T-helper 17 cell (primary cell): ENCODE results near the gene MYO9B. TPM values are rescaled to one million over a fixed set of nuclear protein-coding genes. Genes with fewer than 3 reads are reported as not detected.
"Not testable (repeated sequence)": the region's sequence is repeated elsewhere in the genome, so short reads cannot be mapped to it uniquely, and the experiment has no call there.

Experiments
- ATAC-seq: fragments of 150-1000 bp; cut with Tn5 transposase; 2 replicates; pipeline ENCODE4 v1.10.0; 2021; ENCODE audit warnings: mild to moderate bottlenecking, moderate library complexity
- DNase-seq, 3 donors: peaks; one replicate each; pipeline versions ENCODE4 v3.0.0 to v3.0.0-alpha.2; 2020 to 2021
- H3K9me3 ChIP-seq: one replicate; pipeline ENCODE4 v1.7.0; 2013; ENCODE audit warnings: low read length, mild to moderate bottlenecking; ENCODE audit not compliant: control insufficient read depth, poor library complexity, severe bottlenecking
- H3K27ac Mint-ChIP-seq: one replicate; pipeline ENCODE4 v1.8.0; 2022; ENCODE audit warnings: mild to moderate bottlenecking, moderate library complexity, mixed read lengths
- H3K27me3 Mint-ChIP-seq: one replicate; pipeline ENCODE4 v1.8.0; 2022; ENCODE audit warnings: mixed read lengths
- H3K36me3 Mint-ChIP-seq: one replicate; pipeline ENCODE4 v1.8.0; 2022; ENCODE audit warnings: low read depth, mixed read lengths
- H3K4me1 Mint-ChIP-seq: one replicate; pipeline ENCODE4 v1.8.0; 2022; ENCODE audit warnings: mild to moderate bottlenecking, mixed read lengths
- H3K4me3 Mint-ChIP-seq: one replicate; pipeline ENCODE4 v1.8.0; 2022; ENCODE audit warnings: mild to moderate bottlenecking, moderate library complexity, mixed read lengths
- total RNA-seq, 4 donors: library from RNA in 2 of 4; stranded (reverse) in 2 of 4; gene quantifications; one replicate each; pipeline ENCODE4 v1.2.3 and lab custom pipeline; 2022 to 2026

The MYO9B gene
- total RNA-seq, 2 donors from 2014 or later = 202 to 220 TPM

GRCh38 chr19:17086120-17086519 is 10.5 kb downstream of the MYO9B start:
- H3K9me3 ChIP-seq = no peaks in the 10 kb centered on the region
- ATAC-seq (no peak), DNase-seq (no peak)
- H3K27me3 Mint-ChIP-seq = no peaks in the 10 kb centered on the region
- peaks cover 48% of the 10 kb centered on the region for H3K4me1 Mint-ChIP-seq
- H3K4me3 Mint-ChIP-seq = no peak overlapping the region
- H3K36me3 Mint-ChIP-seq = no peaks in the 10 kb centered on the region
- H3K27ac Mint-ChIP-seq = peak overlapping the region; percentile 11

DNA sequence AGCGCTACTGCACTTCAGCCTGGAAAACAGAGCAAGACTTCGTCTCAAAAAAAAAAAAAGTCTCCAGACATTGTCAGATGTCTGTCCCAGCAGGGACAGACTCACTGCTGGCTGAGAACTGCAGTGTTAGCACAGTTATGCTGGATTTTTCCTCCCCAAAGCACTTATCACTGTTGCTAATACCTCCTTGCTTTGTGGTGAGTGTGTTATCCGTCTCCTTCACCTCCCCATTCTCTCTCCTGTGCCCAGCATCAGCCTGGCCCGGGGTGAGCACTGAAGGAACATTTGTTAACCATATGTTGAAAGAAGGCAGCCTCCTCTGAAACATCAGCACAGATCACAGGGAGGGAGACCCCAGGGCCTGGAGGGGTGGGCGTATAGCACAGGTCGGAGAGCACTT is 11.3 kb downstream of the MYO9B start:
- peaks cover 41% of the 10 kb centered on the region for H3K4me1 Mint-ChIP-seq
- DNase-seq = no peak

DNA sequence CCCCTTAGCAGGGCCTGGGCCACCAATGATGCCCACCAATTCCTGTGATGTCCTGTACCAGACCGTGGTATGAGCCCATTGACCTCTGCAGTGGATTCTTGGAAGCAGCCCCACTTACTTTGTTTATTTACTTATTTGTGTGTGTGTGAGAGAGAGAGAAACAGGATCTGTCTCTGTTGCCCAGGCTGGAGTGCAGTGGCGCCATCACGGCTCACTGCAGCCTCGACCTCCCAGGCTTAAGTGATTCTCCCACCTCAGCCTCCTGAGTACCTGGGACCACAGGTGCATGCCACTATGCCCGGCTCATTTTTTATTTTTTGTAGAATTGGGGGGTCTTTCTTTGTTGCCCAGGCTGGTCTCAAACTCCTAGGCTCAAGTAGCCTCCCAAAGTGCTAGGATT is 13.0 kb downstream of the MYO9B start:
- peaks cover 32% of the 10 kb centered on the region for H3K4me1 Mint-ChIP-seq
- ATAC-seq = no peak
- H3K36me3 Mint-ChIP-seq = no peaks in the 10 kb centered on the region
- no peak overlapping the region for H3K27ac Mint-ChIP-seq
- no peaks in the 10 kb centered on the region for H3K27me3 Mint-ChIP-seq
- no peaks in the 10 kb centered on the region for H3K9me3 ChIP-seq
- no peak for DNase-seq
- no peak overlapping the region for H3K4me3 Mint-ChIP-seq

More for the DNA sequence above, 11.3 kb downstream of the MYO9B start:
- Mint-ChIP-seq H3K27me3 (no peaks in the 10 kb centered on the region), H3K27ac (no peak overlapping the region), H3K36me3 (no peaks in the 10 kb centered on the region), H3K4me3 (no peak overlapping the region)
- no peak for ATAC-seq
- H3K9me3 ChIP-seq = no peaks in the 10 kb centered on the region

- no peaks in the 10 kb centered on the region for H3K9me3 ChIP-seq
- no peaks in the 10 kb centered on the region for H3K27me3 Mint-ChIP-seq
- ATAC-seq (peak; percentile 67), DNase-seq (no peak)
- no peak overlapping the region for H3K4me3 Mint-ChIP-seq
- H3K36me3 Mint-ChIP-seq = no peaks in the 10 kb centered on the region
- peak overlapping the region; percentile 88 for H3K27ac Mint-ChIP-seq
- H3K4me1 Mint-ChIP-seq = peaks cover 36% of the 10 kb centered on the region
These were observed 15.0 kb downstream of the MYO9B start for GRCh38 chr19:17090583-17090982.

GRCh38 chr19:17091758-17092333 is 16.3 kb downstream of the MYO9B start:
- ATAC-seq = peak; percentile 58
- Mint-ChIP-seq H3K4me3 (no peak overlapping the region), H3K27ac (no peak overlapping the region)

DNA sequence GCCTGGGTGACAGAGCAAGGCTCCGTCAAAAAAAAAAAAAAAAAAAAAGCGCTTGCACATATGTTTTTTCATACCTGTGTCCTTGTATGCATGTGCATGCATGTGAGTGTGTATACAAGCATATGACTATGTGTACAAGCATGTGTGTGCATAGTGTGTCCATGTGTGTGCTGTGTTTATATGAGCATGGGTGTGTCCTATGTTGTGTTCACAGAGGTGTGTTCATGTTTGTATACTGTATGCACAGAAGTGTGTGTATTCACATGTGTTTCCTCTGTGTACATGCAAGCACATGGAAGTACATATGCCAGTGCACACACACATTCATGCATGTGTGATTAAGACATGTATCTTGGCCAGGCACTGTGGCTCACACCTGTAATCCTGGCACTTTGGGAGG is 17.1 kb downstream of the MYO9B start:
- no peak overlapping the region for H3K4me3 Mint-ChIP-seq
- no peaks in the 10 kb centered on the region for H3K27me3 Mint-ChIP-seq
- ATAC-seq = no peak
- H3K9me3 ChIP-seq = no peaks in the 10 kb centered on the region
- H3K36me3 Mint-ChIP-seq = no peaks in the 10 kb centered on the region
- H3K4me1 Mint-ChIP-seq = peaks cover 34% of the 10 kb centered on the region
- DNase-seq = no peak
- no peak overlapping the region for H3K27ac Mint-ChIP-seq

More at GRCh38 chr19:17091758-17092333, 16.3 kb downstream of the MYO9B start:
- Mint-ChIP-seq H3K36me3 (no peaks in the 10 kb centered on the region), H3K4me1 (peaks cover 36% of the 10 kb centered on the region), H3K27me3 (no peaks in the 10 kb centered on the region)
- H3K9me3 ChIP-seq = no peaks in the 10 kb centered on the region
- DNase-seq = no peak

GRCh38 chr19:17094694-17095093 is 19.1 kb downstream of the MYO9B start:
- DNase-seq, ATAC-seq, H3K4me3 Mint-ChIP-seq, H3K36me3 Mint-ChIP-seq, H3K27me3 Mint-ChIP-seq, H3K9me3 ChIP-seq: not testable (repeated sequence)
- H3K27ac Mint-ChIP-seq = peak overlapping the region; percentile 57
- peaks cover 32% of the 10 kb centered on the region for H3K4me1 Mint-ChIP-seq

GRCh38 chr19:17095141-17095919 is 19.8 kb downstream of the MYO9B start:
- ATAC-seq = no peak
- no peak overlapping the region for H3K4me3 Mint-ChIP-seq
- no peaks in the 10 kb centered on the region for H3K9me3 ChIP-seq
- no peak for DNase-seq
- peaks cover 3% of the 10 kb centered on the region for H3K36me3 Mint-ChIP-seq
- no peaks in the 10 kb centered on the region for H3K27me3 Mint-ChIP-seq
- no peak overlapping the region for H3K27ac Mint-ChIP-seq
- peaks cover 28% of the 10 kb centered on the region for H3K4me1 Mint-ChIP-seq

DNA sequence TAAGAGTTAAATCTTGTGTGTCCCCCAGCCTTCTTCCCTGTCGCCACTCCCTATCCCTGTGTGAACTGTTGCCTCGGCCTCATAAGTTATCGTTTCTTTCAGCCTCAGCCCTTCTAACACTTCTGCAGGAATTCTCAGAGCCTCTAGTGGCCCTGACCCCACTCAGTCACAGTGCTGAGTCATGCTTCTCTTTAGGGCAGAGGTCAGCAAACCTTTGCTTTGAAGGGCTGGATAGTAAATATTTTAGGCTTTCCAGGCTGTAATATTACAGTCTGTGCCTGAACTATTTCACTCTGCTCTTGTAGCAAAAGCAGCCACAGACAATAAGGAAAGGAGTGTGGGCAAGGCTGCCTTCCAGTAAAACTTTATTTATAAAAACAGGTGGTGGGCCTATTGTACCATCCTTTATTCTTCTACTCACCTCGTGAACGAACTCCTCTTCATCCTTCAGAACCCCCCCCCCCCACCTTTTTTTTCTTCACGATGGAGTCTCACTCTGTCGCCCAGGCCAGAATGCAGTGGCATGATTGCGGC is 22.1 kb downstream of the MYO9B start:
- no peaks in the 10 kb centered on the region for H3K9me3 ChIP-seq
- peaks cover 6% of the 10 kb centered on the region for H3K36me3 Mint-ChIP-seq
- peaks cover 29% of the 10 kb centered on the region for H3K4me1 Mint-ChIP-seq
- ATAC-seq = no peak
- H3K27ac Mint-ChIP-seq = no peak overlapping the region
- no peaks in the 10 kb centered on the region for H3K27me3 Mint-ChIP-seq
- no peak overlapping the region for H3K4me3 Mint-ChIP-seq
- no peak for DNase-seq

- Mint-ChIP-seq H3K27ac (no peak overlapping the region), H3K4me1 (peaks cover 32% of the 10 kb centered on the region), H3K4me3 (no peak overlapping the region), H3K27me3 (no peaks in the 10 kb centered on the region), H3K36me3 (peaks cover 6% of the 10 kb centered on the region)
- no peaks in the 10 kb centered on the region for H3K9me3 ChIP-seq
- ATAC-seq (no peak), DNase-seq (no peak)
These were observed 22.7 kb downstream of the MYO9B start for GRCh38 chr19:17098326-17098725.

- Mint-ChIP-seq H3K4me3 (no peak overlapping the region), H3K27me3 (no peaks in the 10 kb centered on the region), H3K27ac (no peak overlapping the region), H3K36me3 (peaks cover 6% of the 10 kb centered on the region), H3K4me1 (peaks cover 29% of the 10 kb centered on the region)
- no peaks in the 10 kb centered on the region for H3K9me3 ChIP-seq
- DNase-seq (no peak), ATAC-seq (no peak)
These were observed 26.4 kb downstream of the MYO9B start for GRCh38 chr19:17101686-17102628.

GRCh38 chr19:17103177-17103576 is 27.6 kb downstream of the MYO9B start:
- peaks cover 6% of the 10 kb centered on the region for H3K36me3 Mint-ChIP-seq
- no peak for DNase-seq
- H3K9me3 ChIP-seq = no peaks in the 10 kb centered on the region
- no peak for ATAC-seq
- H3K4me3 Mint-ChIP-seq = no peak overlapping the region
- H3K27ac Mint-ChIP-seq = peak overlapping the region; percentile 2
- peaks cover 31% of the 10 kb centered on the region for H3K4me1 Mint-ChIP-seq
- H3K27me3 Mint-ChIP-seq = no peaks in the 10 kb centered on the region

- peak overlapping the region; percentile 34 for H3K27ac Mint-ChIP-seq
- no peak for DNase-seq
- no peak for ATAC-seq
- peak overlapping the region; percentile 53 for H3K4me3 Mint-ChIP-seq
- peaks cover 26% of the 10 kb centered on the region for H3K4me1 Mint-ChIP-seq
- H3K27me3 Mint-ChIP-seq = no peaks in the 10 kb centered on the region
- no peaks in the 10 kb centered on the region for H3K9me3 ChIP-seq
- peaks cover 3% of the 10 kb centered on the region for H3K36me3 Mint-ChIP-seq
These were observed 29.1 kb downstream of the MYO9B start for GRCh38 chr19:17104679-17105078.
